GM23338 (cell line): ENCODE results near the gene NDC80. TPM values are rescaled to one million over a fixed set of nuclear protein-coding genes. Genes with fewer than 3 reads are reported as not detected.
A peak's percentile ranks its signal among the peaks of the same experiment; 100 is the strongest.

ENCODE experiments used
- ATAC-seq: fragments of 200-7000 bp; cut with Tn5 transposase; 3 replicates; pipeline ENCODE4 v1.9.1; 2020
- DNase-seq: peaks from one replicate; pipeline ENCODE4 v3.0.0-alpha.2; 2015; ENCODE audit warnings: low spot score
- H2AFZ ChIP-seq: fragments of 200-600 bp; sonication (generic); 2 replicates; pipeline ENCODE4 v1.8.0; 2016; ENCODE audit warnings: antibody characterized with exemption, mild to moderate bottlenecking, moderate library complexity
- H3F3A ChIP-seq: fragments of 200-600 bp; sonication (generic); replicated peaks from 2 replicates; pipeline ENCODE4 v1.8.0; 2017; ENCODE audit warnings: antibody characterized with exemption, mixed run types, low read depth
- H3K27ac ChIP-seq: fragments of 200-600 bp; sonication (generic); 2 replicates; pipeline ENCODE4 v1.6.1; 2016; ENCODE audit warnings: low read depth
- H3K27me3 ChIP-seq: fragments of 200-600 bp; sonication (generic); 2 replicates; pipeline ENCODE4 v1.8.0; 2016; ENCODE audit warnings: mild to moderate bottlenecking, mixed run types, moderate library complexity; ENCODE audit not compliant: insufficient read depth
- H3K36me3 ChIP-seq: fragments of 200-600 bp; sonication (generic); 2 replicates; pipeline ENCODE4 v1.8.0; 2016; ENCODE audit warnings: mild to moderate bottlenecking; ENCODE audit not compliant: insufficient read depth
- H3K4me1 ChIP-seq: fragments of 200-600 bp; sonication (generic); 2 replicates; pipeline ENCODE4 v1.8.0; 2016; ENCODE audit warnings: mild to moderate bottlenecking, moderate library complexity; ENCODE audit not compliant: insufficient read depth
- H3K4me2 ChIP-seq: fragments of 200-600 bp; sonication (generic); 2 replicates; pipeline ENCODE4 v1.7.1; 2017; ENCODE audit warnings: mixed run types
- H3K4me3 ChIP-seq: fragments of 200-600 bp; sonication (generic); 2 replicates; pipeline ENCODE4 v1.6.1; 2016; ENCODE audit warnings: mixed run types
- H3K79me2 ChIP-seq: fragments of 200-600 bp; sonication (generic); replicated peaks from 2 replicates; pipeline ENCODE4 v1.8.0; 2017; ENCODE audit warnings: mild to moderate bottlenecking; ENCODE audit not compliant: insufficient read depth
- H3K9me2 ChIP-seq: fragments of 200-600 bp; sonication (generic); 2 replicates; pipeline ENCODE4 v1.8.0; 2017; ENCODE audit not compliant: insufficient read depth
- H4K20me1 ChIP-seq: fragments of 200-600 bp; sonication (generic); replicated peaks from 2 replicates; pipeline ENCODE4 v1.8.0; 2017; ENCODE audit warnings: mild to moderate bottlenecking; ENCODE audit not compliant: insufficient read depth
- H3K27ac Mint-ChIP-seq: 2 replicates; pipeline ENCODE4 v1.8.0; 2020; ENCODE audit warnings: inconsistent platforms, mild to moderate bottlenecking, moderate library complexity, mixed read lengths
- H3K27me3 Mint-ChIP-seq: 3 replicates; pipeline ENCODE4 v1.8.0; 2022; ENCODE audit warnings: low read depth, mild to moderate bottlenecking, moderate library complexity, mixed read lengths, inconsistent platforms; ENCODE audit not compliant: insufficient read depth, poor library complexity
- H3K36me3 Mint-ChIP-seq: 3 replicates; pipeline ENCODE4 v1.8.0; 2021; ENCODE audit warnings: low read depth, mild to moderate bottlenecking, inconsistent platforms, moderate library complexity, mixed read lengths
- H3K4me1 Mint-ChIP-seq: 3 replicates; pipeline ENCODE4 v1.8.0; 2020; ENCODE audit warnings: mild to moderate bottlenecking, inconsistent platforms, mixed read lengths
- H3K4me3 Mint-ChIP-seq: 3 replicates; pipeline ENCODE4 v1.8.0; 2021; ENCODE audit warnings: moderate library complexity, mild to moderate bottlenecking, inconsistent platforms, mixed read lengths
- H3K9me3 Mint-ChIP-seq: 3 replicates; pipeline ENCODE4 v1.8.0; 2020; ENCODE audit warnings: moderate library complexity, mild to moderate bottlenecking, inconsistent platforms, mixed read lengths
- CREB1 ChIP-seq: fragments of 250-450 bp; sonication (Bioruptor Pico); IDR thresholded peaks from 2 replicates; pipeline ENCODE4 v1.5.0; 2020; ENCODE audit warnings: low read depth, mild to moderate bottlenecking, moderate library complexity
- ETS1 ChIP-seq: IDR thresholded peaks from 2 replicates; pipeline ENCODE4 v1.6.1; 2016; ENCODE audit warnings: antibody characterized with exemption
- EZH2 ChIP-seq: fragments of 200-600 bp; sonication (generic); IDR thresholded peaks from one replicate; pipeline ENCODE4 v1.8.0; 2017; ENCODE audit warnings: antibody characterized with exemption, mild to moderate bottlenecking, low read depth; ENCODE audit not compliant: unreplicated experiment
- POLR2AphosphoS5 ChIP-seq: IDR thresholded peaks from 2 replicates; pipeline ENCODE4 v1.6.1; 2016; ENCODE audit warnings: antibody characterized with exemption, low read depth
- ZNF114 ChIP-seq: fragments of 250-450 bp; sonication (Bioruptor Pico); IDR thresholded peaks from 2 replicates; pipeline ENCODE4 v1.5.0; 2020; ENCODE audit warnings: mild to moderate bottlenecking, moderate library complexity
- ZNF331 ChIP-seq: fragments of 250-450 bp; sonication (Bioruptor Pico); IDR thresholded peaks from 2 replicates; pipeline ENCODE4 v1.5.0; 2020; ENCODE audit warnings: low read depth, mild to moderate bottlenecking, moderate library complexity
- ZNF462 ChIP-seq: fragments of 250-450 bp; sonication (Bioruptor Pico); IDR thresholded peaks from 2 replicates; pipeline ENCODE4 v1.5.0; 2020; ENCODE audit warnings: mild to moderate bottlenecking, moderate library complexity
- polyA plus RNA-seq: library from polyadenylated mRNA; unstranded; fragments of >200 nt; fragmentation: Nextera tagmentation; extraction: Ambion mirVana; gene quantifications from 2 replicates; pipeline ENCODE4 v1.2.1, GENCODE V29; 2016
- total RNA-seq: library from RNA; depleted of rRNA; stranded (reverse); fragments of >200 nt; shearing (Covaris generic); gene quantifications from 2 replicates; pipeline ENCODE4 v1.2.3, GENCODE V29; 2014

The NDC80 gene
- total and polyA plus RNA-seq, 2 experiments from 2014 or later = 36.6 to 58.4 TPM

- no peaks in the 10 kb centered on the region; the same call in 1 of the 2 replicates for H3K36me3 ChIP-seq
- no peak overlapping the region for H3K27ac ChIP-seq
- H3F3A ChIP-seq = no peaks in the 10 kb centered on the region
- ATAC-seq (peak; percentile 54; the same call in 2 of the 3 replicates), DNase-seq (peak; percentile 45)
- H3K4me1 Mint-ChIP-seq = peaks cover 7% of the 10 kb centered on the region; the same call in 2 of the 3 replicates
- H3K4me3 ChIP-seq = no peak overlapping the region
- peaks cover 15% of the 10 kb centered on the region for H3K36me3 Mint-ChIP-seq
- TF ChIP-seq ZNF462 (CRISPR knock-in tag) (0 out of 2 replicates have a peak, but pooled peaks have one; percentile 18), ZNF331 (CRISPR knock-in tag) (no peak)
- H4K20me1 ChIP-seq = no peaks in the 10 kb centered on the region
- no peaks in the 10 kb centered on the region for H3K4me1 ChIP-seq
- no peaks in the 10 kb centered on the region for H3K27me3 Mint-ChIP-seq
- no peaks in the 10 kb centered on the region for H3K27me3 ChIP-seq
- no peaks in the 10 kb centered on the region for H3K9me2 ChIP-seq
- no peak overlapping the region for H2AFZ ChIP-seq
- H3K9me3 Mint-ChIP-seq = peaks cover 13% of the 10 kb centered on the region
- no peak overlapping the region for H3K27ac Mint-ChIP-seq
- no peaks in the 10 kb centered on the region for H3K79me2 ChIP-seq
- H3K4me2 ChIP-seq = no peak overlapping the region
- H3K4me3 Mint-ChIP-seq = no peak overlapping the region
These were observed 42.2 kb upstream of the NDC80 start for GRCh38 chr18:2529154-2529553.

GRCh38 chr18:2531751-2532150 lies 39.6 kb upstream of the NDC80 start:
- Histone ChIP-seq H3F3A (no peaks in the 10 kb centered on the region), H3K4me1 (no peaks in the 10 kb centered on the region), H3K9me2 (0 out of 2 replicates have a peak, but pooled peaks cover 7% of the 10 kb centered on the region), H3K27me3 (no peaks in the 10 kb centered on the region), H3K36me3 (no peaks in the 10 kb centered on the region; the same call in 1 of the 2 replicates), H3K79me2 (no peaks in the 10 kb centered on the region), H3K27ac (no peak overlapping the region), H3K4me2 (no peak overlapping the region), H3K4me3 (no peak overlapping the region), H2AFZ (no peak overlapping the region), H4K20me1 (no peaks in the 10 kb centered on the region)
- no peak overlapping the region for H3K4me3 Mint-ChIP-seq
- H3K27ac Mint-ChIP-seq = no peak overlapping the region
- DNase-seq (no peak), ATAC-seq (no peak)
- peaks cover 15% of the 10 kb centered on the region for H3K36me3 Mint-ChIP-seq
- peaks cover 2% of the 10 kb centered on the region for H3K27me3 Mint-ChIP-seq
- H3K9me3 Mint-ChIP-seq = peaks cover 13% of the 10 kb centered on the region
- peaks cover 10% of the 10 kb centered on the region; the same call in 2 of the 3 replicates for H3K4me1 Mint-ChIP-seq
- TF ChIP-seq ZNF114 (CRISPR knock-in tag) (no peak), POLR2AphosphoS5 (no peak), CREB1 (CRISPR knock-in tag) (no peak), ETS1 (no peak), EZH2 (no peak)
